Endometrium (tissue), 2 donors: ENCODE data around the gene SNX5.

Source experiments
- FAIRE-seq: peaks from 2 replicates; lab custom pipeline; 2012; peaks lifted over from hg19 to GRCh38; lab: Jason Lieb, UNC
- donor health status: control.
- donor health status: control.

Gene SNX5

GRCh38 chr20:17992847-17993513 lies 24.4 kb upstream of the SNX5 start:
- FAIRE-seq: no peak

DNA sequence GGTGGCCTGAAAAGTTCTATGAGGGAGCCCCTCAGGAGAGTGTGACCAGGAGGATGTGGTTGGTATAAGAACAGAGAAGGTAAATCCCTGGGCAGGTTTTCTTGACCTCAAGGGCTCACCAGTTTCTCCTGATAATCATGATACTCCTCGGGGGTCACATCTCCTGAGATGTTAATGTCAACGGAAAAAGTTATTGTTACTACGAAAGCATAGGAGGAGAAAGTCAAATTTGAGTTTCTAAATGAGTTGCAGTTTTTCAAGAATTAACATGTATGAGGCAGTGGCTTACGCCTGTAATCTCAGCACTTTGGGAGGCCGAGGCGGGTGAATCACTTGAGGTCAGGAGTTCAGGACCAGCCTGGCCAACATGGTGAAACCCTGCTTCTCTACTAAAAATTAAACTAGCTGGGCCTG lies 23.6 kb upstream of the SNX5 start:
- FAIRE-seq: no peak

GRCh38 chr20:17990278-17990972 lies 21.8 kb upstream of the SNX5 start:
- no peak for FAIRE-seq

GRCh38 chr20:17987988-17988387 lies 19.4 kb upstream of the SNX5 start:
- no peak for FAIRE-seq

- FAIRE-seq: no peak
Measured at GRCh38 chr20:17985388-17986018, 16.9 kb upstream of the SNX5 start.

DNA sequence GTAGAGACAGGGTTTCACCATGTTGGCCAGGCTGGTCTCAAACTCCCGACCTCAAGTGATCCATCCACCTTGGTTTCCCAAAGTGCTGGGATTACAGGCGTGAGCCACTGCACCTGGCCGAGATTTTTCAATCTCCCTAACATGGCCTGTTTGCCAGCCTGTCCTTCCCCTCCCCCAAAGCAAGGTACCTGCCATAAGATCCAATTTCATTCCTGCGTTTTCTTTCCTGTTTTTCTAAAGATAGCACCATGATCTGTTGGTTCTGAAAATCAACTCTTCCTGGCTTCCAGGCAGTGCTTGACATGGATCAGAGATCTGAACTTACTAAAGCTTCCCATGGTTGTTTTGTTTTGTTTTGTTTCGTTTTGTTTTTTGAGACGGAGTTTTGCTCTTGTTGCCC lies 7.7 kb upstream of the SNX5 start:
- FAIRE-seq: no peak

GRCh38 chr20:17972121-17972520 lies 3.5 kb upstream of the SNX5 start:
- FAIRE-seq: no peak

- no peak for FAIRE-seq
Measured at GRCh38 chr20:17971300-17972013, 2.9 kb upstream of the SNX5 start.

DNA sequence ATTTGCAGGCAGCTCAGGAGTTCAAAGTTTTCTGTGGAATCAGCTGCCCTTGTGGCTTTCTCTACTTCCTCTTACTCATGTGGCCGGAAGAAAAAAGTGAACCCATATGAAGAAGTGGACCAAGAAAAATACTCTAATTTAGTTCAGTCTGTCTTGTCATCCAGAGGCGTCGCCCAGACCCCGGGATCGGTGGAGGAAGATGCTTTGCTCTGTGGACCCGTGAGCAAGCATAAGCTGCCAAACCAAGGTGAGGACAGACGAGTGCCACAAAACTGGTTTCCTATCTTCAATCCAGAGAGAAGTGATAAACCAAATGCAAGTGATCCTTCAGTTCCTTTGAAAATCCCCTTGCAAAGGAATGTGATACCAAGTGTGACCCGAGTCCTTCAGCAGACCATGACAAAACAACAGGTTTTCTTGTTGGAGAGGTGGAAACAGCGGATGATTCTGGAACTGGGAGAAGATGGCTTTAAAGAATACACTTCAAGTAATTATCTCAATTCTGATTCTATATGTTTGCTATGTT lies 1.4 kb upstream of the SNX5 start:
- FAIRE-seq: no peak

GRCh38 chr20:17969278-17969883 lies 787 bp upstream of the SNX5 start:
- no peak for FAIRE-seq

GRCh38 chr20:17967521-17968365 lies 851 bp downstream of the SNX5 start:
- FAIRE-seq: no peak

- FAIRE-seq: peak; percentile 12
Measured at GRCh38 chr20:17966432-17967310, 1.9 kb downstream of the SNX5 start.

GRCh38 chr20:17965042-17965697 lies 3.4 kb downstream of the SNX5 start:
- FAIRE-seq: no peak

GRCh38 chr20:17964632-17965031 lies 4.0 kb downstream of the SNX5 start:
- FAIRE-seq: no peak

DNA sequence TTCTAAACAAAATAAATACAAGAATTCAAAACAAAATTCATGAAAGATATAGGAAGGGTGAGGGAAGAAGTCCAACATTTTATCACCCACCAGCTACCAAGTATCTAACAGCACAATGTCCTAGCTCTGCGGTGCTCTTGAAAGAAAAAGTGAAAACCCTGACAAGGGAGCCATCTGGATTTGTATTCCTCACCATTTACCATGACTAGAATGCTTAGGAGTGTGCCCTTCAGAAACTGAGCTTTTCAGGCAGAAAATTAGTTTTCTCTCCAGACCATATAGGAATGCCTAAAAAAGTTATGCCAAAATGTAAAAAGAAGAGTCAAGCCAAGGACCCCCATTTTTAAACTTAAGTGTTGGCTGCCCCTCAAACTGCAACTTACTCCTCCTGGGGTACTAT lies 4.5 kb downstream of the SNX5 start:
- no peak for FAIRE-seq

- FAIRE-seq: no peak
Measured at GRCh38 chr20:17963114-17963897, 5.3 kb downstream of the SNX5 start.

- no peak for FAIRE-seq
Measured at GRCh38 chr20:17961587-17961940, 7.0 kb downstream of the SNX5 start.

GRCh38 chr20:17960927-17961586 lies 7.5 kb downstream of the SNX5 start:
- FAIRE-seq: no peak
